ENCODE measurements around the gene CCDC117.
"Not testable (repeated sequence)": the region's sequence is repeated elsewhere in the genome, so short reads cannot be mapped to it uniquely, and the experiment has no call there.

The CCDC117 gene

DNA sequence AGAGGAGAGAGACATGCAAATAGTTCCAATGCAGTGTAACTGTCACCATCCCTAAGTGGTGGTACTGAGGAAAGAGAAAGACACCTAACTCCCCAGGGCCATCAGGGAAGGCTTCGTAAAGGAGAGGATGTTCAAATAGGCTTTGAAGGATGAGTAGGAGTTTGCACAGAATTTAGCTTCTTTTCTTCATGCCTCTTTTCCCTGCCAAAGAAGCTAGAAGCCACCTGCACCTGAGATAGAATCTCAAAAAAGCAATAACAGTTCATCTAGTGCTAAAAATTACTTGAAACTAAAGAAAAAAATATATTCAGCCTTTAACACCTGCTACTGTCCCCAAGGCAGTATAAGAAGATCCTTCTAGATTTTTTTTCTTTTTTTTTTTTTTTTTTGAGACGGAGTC lies 44.6 kb downstream of the CCDC117 start:
- no peak for DNase-seq (ENCODE audit: low read depth)
- TF ChIP-seq CTCF (IDR thresholded peaks at IDR 0.05; ENCODE audit: low read depth, low read length, missing control alignments), result no peak
- H3K4me3 ChIP-seq (ENCODE audit: low read depth, low read length), result no peak overlapping the region

- DNase-seq (ENCODE audit: low read depth), result no peak
- no peak for TF ChIP-seq CTCF (IDR thresholded peaks at IDR 0.05; ENCODE audit: low read depth, low read length, missing control alignments)
- H3K4me3 ChIP-seq (ENCODE audit: low read depth, low read length), result no peak overlapping the region
Measured at GRCh38 chr22:28817919-28818859, 45.7 kb downstream of the CCDC117 start.

DNA sequence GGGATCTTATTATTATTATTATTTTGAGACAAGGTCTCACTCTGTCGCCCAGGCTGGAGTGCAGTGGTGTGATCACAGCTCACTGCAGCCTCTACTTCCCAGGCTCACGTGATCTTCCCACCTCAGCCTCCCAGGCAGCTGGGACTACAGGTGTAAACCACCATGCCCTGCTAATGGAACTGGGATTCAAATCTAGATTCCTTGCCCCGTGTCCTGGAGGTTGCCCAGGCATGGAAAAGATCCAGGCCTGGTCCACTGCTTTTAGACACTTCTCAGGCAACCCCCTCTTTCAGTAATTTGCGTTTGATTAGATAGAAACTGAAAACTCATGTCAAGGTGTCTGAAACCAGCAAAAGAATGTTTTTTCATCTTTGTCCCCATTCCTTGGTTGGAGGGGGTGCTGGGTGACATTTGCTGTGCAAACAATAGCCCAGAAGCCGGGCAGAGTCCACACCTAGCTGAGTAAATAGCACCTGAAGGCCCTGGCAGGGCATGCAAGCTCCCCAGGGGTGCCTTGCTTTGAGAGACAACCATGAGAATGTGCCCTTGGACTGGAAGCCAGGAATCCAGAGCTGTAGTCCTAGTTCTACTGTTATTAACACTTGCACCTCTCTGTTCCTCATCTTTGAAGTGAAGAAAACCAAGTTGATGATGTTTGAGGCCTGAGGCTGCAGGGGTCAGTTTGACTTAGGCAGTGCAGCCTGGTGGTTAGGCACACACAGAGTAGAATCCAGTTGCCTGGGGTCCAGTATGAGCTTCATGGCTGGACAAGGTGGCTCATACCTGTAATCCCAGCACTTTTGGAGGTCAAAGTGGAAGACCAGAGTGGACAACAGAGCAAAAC lies 47.0 kb downstream of the CCDC117 start:
- no peak for TF ChIP-seq CTCF (IDR thresholded peaks at IDR 0.05; ENCODE audit: low read depth, low read length, missing control alignments)
- DNase-seq (ENCODE audit: low read depth), result no peak
- no peak overlapping the region for H3K4me3 ChIP-seq (ENCODE audit: low read depth, low read length)

DNA sequence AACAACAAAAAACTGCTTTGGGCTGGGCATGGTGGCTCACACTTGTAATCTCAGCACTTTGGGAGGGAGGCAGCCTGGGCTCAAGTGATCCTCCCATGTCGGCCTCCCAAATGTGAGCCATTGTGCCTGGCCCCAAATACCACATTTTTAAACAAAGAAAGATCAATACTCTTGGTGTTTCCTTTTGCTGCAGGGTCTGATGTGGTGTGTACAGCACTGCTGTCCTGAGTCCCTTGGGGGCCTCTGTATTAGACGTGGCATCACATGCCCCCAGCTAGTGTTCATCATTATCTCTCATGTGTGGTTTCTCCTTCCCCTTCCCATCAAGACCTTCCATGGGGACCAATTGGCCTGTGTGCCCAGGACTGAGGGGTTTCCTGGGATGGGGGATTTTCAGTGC lies 48.4 kb downstream of the CCDC117 start:
- no peak overlapping the region for H3K4me3 ChIP-seq (ENCODE audit: low read depth, low read length)
- no peak for TF ChIP-seq CTCF (IDR thresholded peaks at IDR 0.05; ENCODE audit: low read depth, low read length, missing control alignments)
- no peak for DNase-seq (ENCODE audit: low read depth)

DNA sequence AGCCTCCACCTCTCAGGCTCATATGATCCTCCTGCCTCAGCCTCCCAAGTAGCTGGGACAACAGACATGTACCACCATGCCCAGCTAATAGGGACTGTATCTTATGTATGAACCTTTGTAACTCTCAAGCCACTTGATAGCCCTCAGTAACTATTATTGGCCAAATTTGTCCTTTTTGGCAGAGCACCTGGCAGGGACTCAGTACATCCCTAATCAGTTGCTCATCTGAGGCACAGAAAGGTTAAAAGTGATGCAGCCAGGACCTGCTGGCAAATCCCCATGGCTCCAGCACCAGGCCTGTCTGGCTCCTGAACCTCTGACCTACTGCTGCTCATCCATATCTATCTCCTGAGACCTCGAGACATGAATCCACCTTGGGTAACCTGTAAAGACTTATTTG lies 49.0 kb downstream of the CCDC117 start:
- H3K4me3 ChIP-seq (ENCODE audit: low read depth, low read length), result no peak overlapping the region
- no peak for DNase-seq (ENCODE audit: low read depth)
- TF ChIP-seq CTCF (IDR thresholded peaks at IDR 0.05; ENCODE audit: low read depth, low read length, missing control alignments), result no peak

DNA sequence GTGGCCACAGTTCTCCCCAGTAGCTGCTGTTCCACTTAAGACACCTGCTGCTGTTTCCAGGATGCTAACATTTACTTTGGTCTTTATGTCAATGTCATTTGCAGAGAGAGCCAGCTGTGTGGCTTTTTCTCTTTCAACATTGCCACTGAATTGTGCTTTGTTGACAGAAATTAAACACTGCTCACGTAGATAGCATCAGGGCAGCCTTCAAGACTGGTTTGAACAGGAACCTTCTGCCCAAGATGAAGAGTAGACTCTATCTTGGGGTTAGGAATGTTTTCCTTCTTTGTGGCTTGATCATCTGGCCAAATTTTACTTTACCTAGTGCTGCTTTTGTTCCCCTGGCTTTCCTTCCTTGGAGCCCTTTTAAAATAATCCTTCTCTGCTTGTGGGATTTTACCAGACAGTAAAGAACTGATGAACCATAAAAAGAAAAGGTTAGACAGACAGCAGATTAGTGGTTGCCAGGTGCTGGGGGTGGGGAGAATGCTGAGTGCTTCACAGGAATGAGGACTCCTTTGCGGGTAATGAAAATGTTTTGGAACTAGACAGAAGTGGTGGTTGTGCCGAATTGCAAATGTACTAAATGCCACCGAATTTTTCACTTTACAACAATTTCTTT lies 50.5 kb downstream of the CCDC117 start:
- H3K4me3 ChIP-seq (ENCODE audit: low read depth, low read length), result no peak overlapping the region
- DNase-seq (ENCODE audit: low read depth), result no peak
- TF ChIP-seq CTCF (IDR thresholded peaks at IDR 0.05; ENCODE audit: low read depth, low read length, missing control alignments), result no peak

GRCh38 chr22:28824455-28824854 lies 52.0 kb downstream of the CCDC117 start:
- not testable (repeated sequence) for H3K4me3 ChIP-seq (ENCODE audit: low read depth, low read length); DNase-seq (ENCODE audit: low read depth)

DNA sequence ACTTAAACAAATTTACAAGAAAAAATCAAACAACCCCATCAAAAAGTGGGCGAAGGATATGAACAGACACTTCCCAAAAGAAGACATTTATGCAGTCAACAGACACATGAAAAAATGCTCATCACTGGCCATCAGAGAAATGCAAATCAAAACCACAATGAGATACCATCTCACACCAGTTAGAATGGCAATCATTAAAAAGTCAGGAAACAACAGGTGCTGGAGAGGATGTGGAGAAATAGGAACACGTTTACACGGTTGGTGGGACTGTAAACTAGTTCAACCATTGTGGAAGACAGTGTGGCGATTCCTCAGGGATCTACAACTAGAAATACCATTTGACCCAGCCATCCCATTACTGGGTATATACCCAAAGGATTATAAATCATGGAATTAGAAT lies 53.9 kb downstream of the CCDC117 start:
- not testable (repeated sequence) for DNase-seq (ENCODE audit: low read depth); H3K4me3 ChIP-seq (ENCODE audit: low read depth, low read length)

All from GM12864 (cell line).